GM19324 (cell line): Measurements from ENCODE around the gene VPS11.

Experiments used
- ATAC-seq: cut with Tn5 transposase; IDR thresholded peaks from one replicate; pipeline ENCODE4 v1.9.1; 2021; ENCODE audit warnings: mild to moderate bottlenecking, moderate library complexity; ENCODE audit not compliant: unreplicated experiment, low FRiP score

The VPS11 gene

DNA sequence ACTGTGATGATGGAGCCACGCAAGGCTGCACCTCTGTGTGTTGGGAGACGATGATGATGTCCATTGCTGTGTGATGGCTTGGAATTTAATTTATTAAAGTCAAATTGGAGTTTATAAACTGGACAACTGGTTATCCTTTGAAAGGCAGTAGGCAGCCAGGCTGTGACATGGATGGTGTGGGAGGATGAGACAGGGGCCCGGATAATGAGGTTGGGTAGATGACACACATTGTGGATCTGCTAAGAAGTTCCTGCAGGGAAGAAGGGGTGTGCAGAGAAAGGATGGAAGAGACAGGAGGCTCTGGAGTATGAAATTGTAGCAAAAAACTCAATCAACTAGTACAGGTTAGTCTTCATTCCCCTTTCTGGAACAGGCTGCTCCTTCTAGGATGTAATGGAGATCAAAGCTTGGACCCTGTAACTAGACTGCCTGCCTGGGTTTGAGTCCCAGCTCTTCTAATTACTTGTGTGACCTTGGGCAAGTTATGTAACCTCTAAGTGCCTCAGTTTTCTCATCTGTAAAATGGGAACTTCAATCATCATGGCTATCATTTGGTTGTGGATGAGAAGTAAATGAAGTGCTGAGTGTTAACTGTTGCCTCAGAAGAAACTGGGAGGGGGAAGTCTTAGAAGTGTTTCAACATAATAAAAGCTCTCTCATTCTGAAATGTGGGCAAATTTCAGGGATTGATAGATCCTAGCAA, 49.5 kb downstream of the VPS11 start:
- ATAC-seq: no peak

DNA sequence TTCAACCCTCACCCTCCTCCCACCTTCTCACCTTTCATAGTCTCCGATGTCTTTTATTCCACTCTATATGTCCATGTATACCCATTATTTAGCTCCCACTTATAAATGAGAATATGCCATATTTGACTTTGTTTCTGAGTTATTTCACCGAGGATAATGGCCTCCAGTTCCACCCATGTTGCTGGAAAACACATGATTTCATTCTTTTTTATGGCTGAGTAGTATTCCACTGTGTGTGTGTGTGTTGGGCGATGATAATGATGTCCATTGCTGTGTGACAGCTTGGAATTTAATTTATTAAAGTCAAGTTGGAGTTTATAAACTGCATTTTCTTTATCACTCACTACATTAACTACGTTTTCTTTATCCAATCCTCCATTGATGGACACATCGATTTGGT, 50.6 kb downstream of the VPS11 start:
- ATAC-seq: no peak

DNA sequence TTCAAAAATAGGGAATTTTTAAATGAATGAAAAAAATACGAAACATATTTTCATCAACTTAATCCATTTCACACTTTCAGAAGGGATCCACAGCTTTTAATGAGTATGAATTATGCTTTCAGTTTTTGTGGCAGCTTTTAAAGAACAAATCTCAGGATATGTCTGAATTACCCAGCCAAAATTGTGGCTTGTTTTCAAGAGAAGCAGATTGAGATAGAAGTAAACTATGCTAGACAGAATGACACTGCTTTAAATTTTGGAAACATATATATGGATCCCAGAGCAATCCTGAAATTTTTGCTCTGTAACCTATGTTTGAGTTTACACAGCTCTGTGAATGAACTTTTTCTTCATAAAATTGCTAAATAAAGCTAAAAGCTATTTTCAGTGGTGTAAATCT, 51.3 kb downstream of the VPS11 start:
- no peak for ATAC-seq

DNA sequence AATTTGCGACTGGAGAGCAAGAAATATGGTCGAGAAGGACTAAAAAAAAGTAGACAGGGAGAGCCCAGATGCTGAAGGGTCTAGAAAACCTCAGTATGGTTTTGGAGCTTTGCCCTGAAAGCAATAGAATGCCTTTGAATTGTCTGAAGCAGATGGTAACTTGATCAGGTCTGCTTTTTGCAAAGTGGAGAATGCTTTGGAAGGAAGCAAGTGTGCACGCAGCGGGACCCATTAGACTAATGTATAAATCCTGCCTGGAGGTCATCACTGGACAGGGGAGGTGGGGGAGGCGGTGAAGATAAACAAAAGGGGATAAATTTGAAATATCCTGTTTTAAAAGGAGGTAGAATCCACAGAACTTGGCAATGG, 53.0 kb downstream of the VPS11 start:
- no peak for ATAC-seq

DNA sequence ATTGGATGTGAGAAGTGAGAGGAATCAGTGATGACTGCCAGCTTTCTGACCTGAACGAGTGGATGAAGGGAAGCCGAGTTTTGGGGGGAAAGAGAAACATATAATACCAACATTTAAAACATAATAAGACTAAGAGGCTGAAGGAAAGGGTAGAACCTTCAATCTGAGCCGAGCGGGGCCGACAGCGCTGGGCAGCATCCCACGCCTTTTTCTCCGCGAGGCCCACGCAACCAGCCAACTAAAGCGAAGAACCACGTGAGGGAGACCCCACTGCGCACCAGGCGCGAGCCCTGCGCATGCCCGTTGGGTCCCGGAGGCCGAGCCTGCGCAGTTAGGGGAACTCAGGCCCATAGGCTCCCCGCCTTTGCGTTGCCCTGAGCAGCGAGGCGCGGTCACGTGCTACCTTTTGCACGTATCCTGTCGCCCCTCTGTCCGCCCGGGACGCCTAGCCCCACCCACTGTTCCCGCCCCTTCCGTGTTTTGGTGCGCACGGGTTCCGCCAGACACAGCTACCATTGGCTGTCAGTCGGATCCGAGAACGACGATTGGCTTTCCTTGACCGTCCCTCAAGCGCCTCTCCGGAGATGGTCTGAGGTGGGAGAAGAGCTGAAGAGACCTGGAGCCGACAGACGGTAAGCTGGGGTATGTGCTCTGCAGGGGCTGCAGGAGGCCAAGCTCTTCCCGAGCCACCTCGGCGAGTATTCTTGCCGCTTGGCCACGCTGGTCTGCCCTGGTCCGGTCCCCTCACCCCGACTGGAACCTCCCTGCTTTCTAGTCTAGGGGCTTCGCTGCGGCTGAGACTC, 53.6 kb downstream of the VPS11 start, which contains the start of gene HINFP:
TSS of gene HINFP (plus strand) at position 573 of the 803 bp plus-strand sequence. CDS start 5,365 bp downstream, outside the sequence.
- peak; percentile 98 for ATAC-seq

DNA sequence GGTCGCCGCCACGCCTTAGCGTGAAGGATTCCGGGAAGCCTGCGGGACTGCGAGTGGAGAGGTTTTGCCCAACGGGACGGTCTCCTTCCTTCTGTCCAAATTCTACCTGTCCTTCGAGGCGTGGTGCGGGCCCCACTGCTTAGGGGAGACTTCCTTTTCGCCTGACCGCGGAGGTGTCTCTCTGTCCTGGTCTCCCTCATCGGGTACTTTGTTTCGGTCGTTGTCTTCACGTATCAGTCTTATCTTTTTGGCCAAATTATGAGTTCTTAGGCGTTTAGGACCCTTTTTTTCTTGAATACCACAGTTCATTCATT, 54.1 kb downstream of the VPS11 start:
- no peak for ATAC-seq

DNA sequence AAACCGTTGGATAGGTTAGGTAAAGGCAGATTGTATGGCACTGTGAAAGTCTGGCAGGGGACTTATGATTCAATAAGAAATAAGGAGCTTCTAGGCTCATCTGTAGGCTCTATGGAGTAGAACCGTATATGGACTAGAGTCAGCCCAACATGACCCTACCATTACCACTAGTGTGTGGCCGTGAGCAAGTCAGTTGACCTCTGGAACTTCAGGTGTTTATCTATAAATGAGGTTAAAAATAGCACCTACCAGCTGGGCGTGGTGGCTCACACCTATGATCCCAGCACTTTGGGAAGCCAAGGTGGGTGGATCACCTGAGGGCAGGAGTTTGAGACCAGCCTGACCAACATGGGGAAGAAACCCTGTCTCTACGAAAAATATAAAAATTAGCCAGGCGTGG, 58.2 kb downstream of the VPS11 start:
- ATAC-seq: no peak

DNA sequence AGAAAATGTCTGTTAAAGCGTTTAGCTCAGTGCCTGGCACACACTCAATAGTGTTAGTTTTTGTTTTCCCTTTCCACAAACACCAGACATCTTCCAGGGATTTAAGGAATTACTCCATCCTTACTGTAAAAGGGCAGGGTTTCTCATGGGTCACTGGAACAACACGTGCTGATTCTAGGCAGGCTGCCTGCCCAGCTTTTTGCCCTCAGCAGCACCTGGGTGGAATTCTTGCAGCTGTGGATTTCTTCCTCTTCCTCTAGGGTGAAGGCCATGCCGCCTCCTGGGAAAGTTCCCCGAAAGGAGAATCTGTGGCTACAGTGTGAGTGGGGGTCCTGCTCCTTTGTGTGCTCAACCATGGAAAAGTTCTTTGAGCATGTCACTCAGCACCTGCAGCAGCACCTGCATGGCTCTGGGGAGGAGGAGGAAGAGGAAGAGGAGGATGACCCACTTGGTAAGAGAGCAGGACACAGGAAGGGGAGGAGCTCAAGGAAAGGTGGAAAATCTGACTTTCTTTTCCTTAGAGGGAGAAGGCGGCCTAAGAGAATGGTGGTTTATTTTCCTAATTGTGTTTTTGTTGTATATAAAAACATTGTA, 59.2 kb downstream of the VPS11 start:
- ATAC-seq: no peak

DNA sequence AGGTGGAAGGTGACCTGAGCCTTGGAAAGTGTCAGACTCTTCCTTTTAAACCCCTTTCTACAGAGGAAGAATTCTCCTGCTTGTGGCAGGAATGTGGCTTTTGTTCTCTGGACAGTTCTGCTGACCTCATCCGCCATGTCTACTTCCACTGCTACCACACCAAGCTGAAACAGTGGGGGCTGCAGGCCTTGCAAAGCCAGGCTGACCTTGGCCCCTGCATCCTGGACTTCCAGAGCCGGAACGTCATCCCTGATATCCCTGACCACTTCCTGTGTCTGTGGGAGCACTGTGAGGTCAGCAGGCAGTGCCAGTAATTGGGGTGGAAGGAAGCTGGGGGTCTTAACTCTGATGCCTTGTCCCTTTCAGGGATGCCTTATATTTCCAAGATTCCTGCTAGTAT, 63.0 kb downstream of the VPS11 start:
- ATAC-seq: no peak
